Neural cell (in vitro differentiated cells): Measurements from ENCODE around the gene DAPP1. TPM values are rescaled to one million over a fixed set of nuclear protein-coding genes. Genes with fewer than 3 reads are reported as not detected.

Experiments used
- H2AFZ ChIP-seq: fragments of 200-600, 300-800 bp; sonication (generic), shearing (Covaris generic); 2 replicates; pipeline ENCODE4 v1.6.0; 2014; ENCODE audit warnings: low read depth, mild to moderate bottlenecking, antibody characterized with exemption, low read length, moderate library complexity
- H3F3A ChIP-seq: fragments of 200-600 bp; shearing (Covaris generic); 2 replicates; pipeline ENCODE4 v1.6.1; 2016; ENCODE audit warnings: mild to moderate bottlenecking, moderate library complexity, mixed read lengths, antibody characterized with exemption, low read length; ENCODE audit not compliant: insufficient read depth, poor library complexity, severe bottlenecking
- H3K27ac ChIP-seq: fragments of 200-600, 300-800 bp; sonication (generic), shearing (Covaris generic); 2 replicates; pipeline ENCODE4 v1.5.1; 2014; ENCODE audit warnings: mild to moderate bottlenecking, low read length, moderate library complexity
- H3K27me3 ChIP-seq: fragments of 300-800, 200-600 bp; sonication (generic), shearing (Covaris generic); 2 replicates; pipeline ENCODE4 v1.6.0; 2014; ENCODE audit warnings: mild to moderate bottlenecking, low read depth, low read length, moderate library complexity; ENCODE audit not compliant: insufficient read depth
- H3K36me3 ChIP-seq: fragments of 300-800, 200-600 bp; sonication (generic), shearing (Covaris generic); 2 replicates; pipeline ENCODE4 v1.5.1; 2014; ENCODE audit warnings: mild to moderate bottlenecking, antibody characterized with exemption, low read length, moderate library complexity; ENCODE audit not compliant: insufficient read depth
- H3K4me2 ChIP-seq: fragments of 300-800, 200-600 bp; sonication (generic), shearing (Covaris generic); 2 replicates; pipeline ENCODE4 v1.6.0; 2014; ENCODE audit warnings: mild to moderate bottlenecking, low read length
- H3K4me3 ChIP-seq: fragments of 300-800, 200-600 bp; sonication (generic), shearing (Covaris generic); 2 replicates; pipeline ENCODE4 v1.5.1; 2014; ENCODE audit warnings: mild to moderate bottlenecking, low read length, moderate library complexity
- H3K79me2 ChIP-seq: fragments of 200-600 bp; shearing (Covaris generic); replicated peaks from 2 replicates; pipeline ENCODE4 v1.6.0; 2014; ENCODE audit warnings: mild to moderate bottlenecking, low read length, moderate library complexity; ENCODE audit not compliant: insufficient read depth
- H3K9ac ChIP-seq: fragments of 300-800, 200-600 bp; sonication (generic), shearing (Covaris generic); 2 replicates; pipeline ENCODE4 v1.6.1; 2016; ENCODE audit warnings: mild to moderate bottlenecking, low read length, mixed read lengths
- H3K9me2 ChIP-seq: fragments of 200-600 bp; shearing (Covaris generic); 2 replicates; pipeline ENCODE4 v1.6.1; 2016; ENCODE audit warnings: mild to moderate bottlenecking, low read length, mixed read lengths; ENCODE audit not compliant: insufficient read depth
- H3K9me3 ChIP-seq: fragments of 200-600, 300-800 bp; sonication (generic), shearing (Covaris generic); 2 replicates; pipeline ENCODE4 v1.6.1; 2016; ENCODE audit warnings: mild to moderate bottlenecking, mixed run types, low read length, moderate library complexity, mixed read lengths
- H4K20me1 ChIP-seq: fragments of 200-600 bp; shearing (Covaris generic); 2 replicates; pipeline ENCODE4 v1.6.1; 2016; ENCODE audit warnings: mild to moderate bottlenecking, mixed run types; ENCODE audit not compliant: insufficient read depth
- CTCF ChIP-seq: fragments of 450-650 bp; IDR thresholded peaks from 2 replicates; pipeline ENCODE4 v1.5.1; 2014; ENCODE audit warnings: antibody characterized with exemption, mild to moderate bottlenecking, moderate library complexity; ENCODE audit not compliant: poor library complexity, severe bottlenecking
- EP300 ChIP-seq: fragments of 450-650 bp; conservative IDR thresholded peaks from 2 replicates; pipeline ENCODE4 v1.6.1; 2014; ENCODE audit warnings: antibody characterized with exemption, mild to moderate bottlenecking, moderate library complexity; ENCODE audit not compliant: poor library complexity, severe bottlenecking
- EZH2 ChIP-seq: fragments of 200-600, 300-800 bp; shearing (Covaris generic), sonication (generic); IDR thresholded peaks from 2 replicates; pipeline ENCODE4 v1.6.1; 2014; ENCODE audit warnings: antibody characterized with exemption, low read length, borderline replicate concordance, mild to moderate bottlenecking; ENCODE audit not compliant: insufficient read depth, poor library complexity, severe bottlenecking
- MXI1 ChIP-seq: fragments of 450-650 bp; conservative IDR thresholded peaks from 2 replicates; pipeline ENCODE4 v1.6.1; 2014; ENCODE audit warnings: antibody characterized with exemption, mild to moderate bottlenecking; ENCODE audit not compliant: poor library complexity, severe bottlenecking
- POLR2AphosphoS5 ChIP-seq: IDR thresholded peaks from 2 replicates; pipeline ENCODE4 v1.6.1; 2012
- RAD21 ChIP-seq: fragments of 450-650 bp; conservative IDR thresholded peaks from 2 replicates; pipeline ENCODE4 v1.6.1; 2014; ENCODE audit warnings: antibody characterized with exemption, mild to moderate bottlenecking, moderate library complexity
- REST ChIP-seq: IDR thresholded peaks from 2 replicates; pipeline ENCODE4 v1.6.1; 2012; ENCODE audit warnings: borderline replicate concordance
- SMC3 ChIP-seq: fragments of 450-650 bp; conservative IDR thresholded peaks from 2 replicates; pipeline ENCODE4 v1.6.1; 2014; ENCODE audit warnings: antibody characterized with exemption, mild to moderate bottlenecking, moderate library complexity; ENCODE audit not compliant: poor library complexity
- TAF1 ChIP-seq: IDR thresholded peaks from 2 replicates; pipeline ENCODE4 v1.6.1; 2012; ENCODE audit warnings: low read depth
- polyA plus RNA-seq: library from polyadenylated mRNA; depleted of rRNA; stranded (reverse); fragments of >200 nt; gene quantifications from 2 replicates; pipeline ENCODE4 v1.2.3, GENCODE V29; 2014

DAPP1 gene
- polyA plus RNA-seq, 1 donor from 2014 or later = not detected

GRCh38 chr4:99826016-99826415 lies 9.4 kb downstream of the DAPP1 start:
- no peak overlapping the region for H3K27ac ChIP-seq
- TF ChIP-seq TAF1 (no peak), EZH2 (no peak), CTCF (no peak), SMC3 (no peak), REST (no peak), RAD21 (no peak), MXI1 (no peak), EP300 (no peak), POLR2AphosphoS5 (no peak)

GRCh38 chr4:99827454-99827853 lies 10.8 kb downstream of the DAPP1 start:
- Histone ChIP-seq H3K9me3 (no peaks in the 10 kb centered on the region), H2AFZ (no peak overlapping the region), H3K27ac (no peak overlapping the region), H3K79me2 (no peaks in the 10 kb centered on the region), H3K36me3 (no peaks in the 10 kb centered on the region), H3K4me3 (no peak overlapping the region), H4K20me1 (no peaks in the 10 kb centered on the region), H3K9ac (no peak overlapping the region), H3K4me2 (no peak overlapping the region), H3F3A (no peaks in the 10 kb centered on the region), H3K27me3 (no peaks in the 10 kb centered on the region), H3K9me2 (no peaks in the 10 kb centered on the region)
- TF ChIP-seq REST (no peak), EP300 (no peak), POLR2AphosphoS5 (no peak), SMC3 (no peak), EZH2 (no peak), CTCF (no peak), RAD21 (no peak), TAF1 (no peak), MXI1 (no peak)

More at GRCh38 chr4:99826016-99826415, 9.4 kb downstream of the DAPP1 start:
- no peaks in the 10 kb centered on the region for H3K27me3 ChIP-seq
- H2AFZ ChIP-seq = no peak overlapping the region
- H3K9ac ChIP-seq = no peak overlapping the region
- no peaks in the 10 kb centered on the region for H3K9me3 ChIP-seq
- no peaks in the 10 kb centered on the region for H3K79me2 ChIP-seq
- H3K4me2 ChIP-seq = no peak overlapping the region
- H3F3A ChIP-seq = no peaks in the 10 kb centered on the region
- no peaks in the 10 kb centered on the region for H4K20me1 ChIP-seq
- H3K36me3 ChIP-seq = no peaks in the 10 kb centered on the region
- no peak overlapping the region for H3K4me3 ChIP-seq
- H3K9me2 ChIP-seq = no peaks in the 10 kb centered on the region
